HT-29 (cell line): ENCODE results near the gene DGKB. TPM values are rescaled to one million over a fixed set of nuclear protein-coding genes. Genes with fewer than 3 reads are reported as not detected.

ENCODE experiments used
- DNase-seq: peaks from one replicate; pipeline ENCODE4 v3.0.0-alpha.2; 2015; ENCODE audit warnings: low spot score
- total RNA-seq: library from RNA; depleted of rRNA; stranded (reverse); fragments of >200 nt; shearing (Covaris generic); gene quantifications from 2 replicates; pipeline ENCODE4 v1.2.3, GENCODE V29; 2014

DGKB gene
- total RNA-seq, 1 experiment from 2014 or later: 0.41 TPM

- no peak for DNase-seq
These were observed 684.2 kb downstream of the DGKB start for GRCh38 chr7:14218338-14218737.

GRCh38 chr7:14209896-14210484 lies 692.6 kb downstream of the DGKB start:
- DNase-seq: no peak

- DNase-seq: no peak
These were observed 694.8 kb downstream of the DGKB start for GRCh38 chr7:14207711-14208110.

- no peak for DNase-seq
These were observed 695.4 kb downstream of the DGKB start for GRCh38 chr7:14207138-14207537.

- DNase-seq: no peak
These were observed 696.4 kb downstream of the DGKB start for GRCh38 chr7:14206121-14206520.

- DNase-seq: no peak
These were observed 701.2 kb downstream of the DGKB start for GRCh38 chr7:14201353-14201752.

GRCh38 chr7:14199336-14199735 lies 703.2 kb downstream of the DGKB start:
- DNase-seq: no peak

- DNase-seq: no peak
These were observed 705.3 kb downstream of the DGKB start for GRCh38 chr7:14197280-14197679.

- no peak for DNase-seq
These were observed 706.0 kb downstream of the DGKB start for GRCh38 chr7:14196555-14196954.

GRCh38 chr7:14195871-14196270 lies 706.7 kb downstream of the DGKB start:
- no peak for DNase-seq

- DNase-seq: no peak
These were observed 707.5 kb downstream of the DGKB start for GRCh38 chr7:14195079-14195478.

- no peak for DNase-seq
These were observed 710.9 kb downstream of the DGKB start for GRCh38 chr7:14191686-14192098.

GRCh38 chr7:14184292-14184864 lies 718.2 kb downstream of the DGKB start:
- peak; percentile 22 for DNase-seq

GRCh38 chr7:14179781-14180180 lies 722.8 kb downstream of the DGKB start:
- no peak for DNase-seq

GRCh38 chr7:14177876-14178275 lies 724.7 kb downstream of the DGKB start:
- no peak for DNase-seq

- no peak for DNase-seq
These were observed 731.7 kb downstream of the DGKB start for GRCh38 chr7:14170872-14171271.

GRCh38 chr7:14158111-14158510 lies 744.4 kb downstream of the DGKB start:
- no peak for DNase-seq

- no peak for DNase-seq
These were observed 746.1 kb downstream of the DGKB start for GRCh38 chr7:14156436-14156835.

- DNase-seq: no peak
These were observed 753.6 kb downstream of the DGKB start for GRCh38 chr7:14148974-14149373.

GRCh38 chr7:14147532-14147931 lies 755.0 kb downstream of the DGKB start:
- DNase-seq: no peak

- DNase-seq: no peak
These were observed 758.0 kb downstream of the DGKB start for GRCh38 chr7:14144538-14144937.

GRCh38 chr7:14144109-14144508 lies 758.4 kb downstream of the DGKB start:
- DNase-seq: no peak

- no peak for DNase-seq
These were observed 764.9 kb downstream of the DGKB start for GRCh38 chr7:14137676-14138075.

GRCh38 chr7:14133752-14134151 lies 768.8 kb downstream of the DGKB start:
- DNase-seq: no peak
